Measurements from ENCODE around the gene GFPT1.

DNA sequence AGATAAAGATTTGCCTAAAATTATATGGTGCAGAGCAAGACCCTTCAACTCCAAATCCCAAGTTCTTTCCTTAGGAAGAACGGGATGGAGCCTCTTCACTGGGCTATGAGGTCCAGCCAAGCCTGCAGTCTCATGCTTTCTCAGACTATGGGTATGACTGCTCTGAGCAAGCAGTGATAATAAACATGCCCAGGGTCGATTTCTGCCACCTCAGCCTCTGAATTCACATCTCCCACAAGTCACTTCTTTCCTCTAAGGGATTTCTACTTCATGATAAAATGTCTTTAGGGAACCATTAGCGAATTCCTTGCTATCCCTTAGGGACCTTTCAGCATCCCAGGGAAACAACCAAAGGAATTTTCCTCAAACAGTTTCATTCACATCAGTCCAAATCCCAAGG lies 94.8 kb downstream of the GFPT1 start:
- TF ChIP-seq CTCF (IDR thresholded peaks at IDR 0.05; ENCODE audit: insufficient read depth, low read depth, low read length), result no peak
- no peak for TF ChIP-seq EZH2 (IDR thresholded peaks at IDR 0.05; ENCODE audit: insufficient read depth, low read length)

Data from astrocyte (in vitro differentiated cells and primary cell).